Fibroblast of lung (primary cell): Measurements from ENCODE around the gene TENM4.

Source experiments
- CTCF ChIP-seq, 2 donors: IDR thresholded peaks in 1 of 2; conservative IDR thresholded peaks in 1 of 2; 1 replicate in 1 of 2; 2 replicates in 1 of 2; pipeline ENCODE4 v1.5.1; 2011 to 2012; ENCODE audit warnings: low read length in 2 of 2, control low read depth in 1 of 2, inconsistent platforms in 1 of 2, low read depth in 1 of 2, mild to moderate bottlenecking in 1 of 2
- EZH2 ChIP-seq: IDR thresholded peaks from 2 replicates; pipeline ENCODE4 v1.5.1; 2012; ENCODE audit warnings: low read length, control low read depth, mild to moderate bottlenecking; ENCODE audit errors: missing control alignments

- TF ChIP-seq CTCF (conservative IDR thresholded peaks at IDR 0.05 in 1 of 2, IDR thresholded peaks at IDR 0.05 in 1 of 2; ENCODE audit: low read depth in 1 of 2, low read length in 2 of 2) (no peak), EZH2 (no peak)
Observed at GRCh38 chr11:79441461-79441875, 638 bp upstream of the TENM4 start.
